GM12872 (cell line): ENCODE results near the gene JADE2.

Experiments used
- CTCF ChIP-seq: IDR thresholded peaks from 3 replicates; pipeline ENCODE4 v1.5.1; 2011; ENCODE audit warnings: low read depth, mild to moderate bottlenecking, low read length, moderate library complexity; ENCODE audit not compliant: insufficient read depth

Gene JADE2

GRCh38 chr5:134528556-134528955 is 3.1 kb downstream of the JADE2 start:
- no peak for TF ChIP-seq CTCF

- TF ChIP-seq CTCF = no peak
Measured at GRCh38 chr5:134529460-134529859, 4.0 kb downstream of the JADE2 start.

- TF ChIP-seq CTCF = no peak
Measured at GRCh38 chr5:134530301-134531077, 5.0 kb downstream of the JADE2 start.

GRCh38 chr5:134533115-134533815 is 7.8 kb downstream of the JADE2 start:
- TF ChIP-seq CTCF = no peak

GRCh38 chr5:134534058-134534725 is 8.7 kb downstream of the JADE2 start:
- no peak for TF ChIP-seq CTCF

- no peak for TF ChIP-seq CTCF
Measured at GRCh38 chr5:134534726-134535110, 9.2 kb downstream of the JADE2 start.

- TF ChIP-seq CTCF = no peak
Measured at GRCh38 chr5:134536876-134537275, 11.4 kb downstream of the JADE2 start.
